ENCODE results near the gene VCPKMT.

DNA sequence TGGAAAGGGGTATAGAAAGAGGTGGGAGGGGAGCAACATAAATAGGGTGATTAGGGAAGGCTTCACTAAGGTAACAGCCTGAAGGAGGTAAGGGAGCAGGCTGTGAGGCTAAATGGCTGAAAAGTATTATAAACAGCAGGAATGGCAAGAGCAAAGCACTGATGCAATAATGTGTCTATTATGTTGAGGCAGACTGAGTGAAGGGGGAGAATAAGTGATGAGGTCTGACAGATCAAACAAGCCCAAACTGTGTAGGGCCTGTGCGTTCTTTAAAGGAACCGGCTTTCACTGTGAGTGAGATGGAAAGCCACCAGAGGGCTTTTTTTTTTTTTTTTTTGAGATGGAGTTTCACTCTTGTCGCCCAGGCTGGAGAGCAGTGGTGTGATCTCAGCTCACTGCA, 6.7 kb upstream of the VCPKMT start:
- TF ChIP-seq KAT2B (IDR thresholded peaks at IDR 0.05; ENCODE audit: low read depth, low read length) (no peak), EP300 (IDR thresholded peaks at IDR 0.05; ENCODE audit: low read length) (no peak), TAF1 (IDR thresholded peaks at IDR 0.05; ENCODE audit: control insufficient read depth, extremely low read depth, insufficient read depth, low read length, severe bottlenecking) (no peak), ZZZ3 (IDR thresholded peaks at IDR 0.05) (no peak), CTCF (IDR thresholded peaks at IDR 0.05 in 2 of 3, conservative IDR thresholded peaks at IDR 0.05 in 1 of 3; ENCODE audit: insufficient read depth in 2 of 3, low read depth in 1 of 3, low read length in 3 of 3) (no peak), EZH2 (IDR thresholded peaks at IDR 0.05; ENCODE audit: borderline replicate concordance, low read depth, low read length) (no peak), MLLT1 (IDR thresholded peaks at IDR 0.05) (no peak), SNRNP70 (optimal IDR thresholded peaks at IDR 0.05; ENCODE audit: low read depth, low read length) (no peak)

Data from K562 (cell line).